ENCODE data around the gene RLF. TPM values are rescaled to one million over a fixed set of nuclear protein-coding genes. Genes with fewer than 3 reads are reported as not detected.
A peak's percentile ranks its signal among the peaks of the same experiment; 100 is the strongest.

RLF gene
- total RNA-seq, 4 donors from 2014 or later = 19.4 to 28.7 (median 27.9) TPM

GRCh38 chr1:40264354-40264781 is 103.2 kb downstream of the RLF start:
- Histone ChIP-seq H3K36me3 (peaks cover 0 to 61% of the 10 kb centered on the region in 2 donors), H3K4me3 (no peak overlapping the region), H3K27me3 (no peaks in the 10 kb centered on the region), H3K4me1 (peaks cover 4 to 97% (median 10%) of the 10 kb centered on the region in 3 donors), H3K9me3 (no peaks in the 10 kb centered on the region), H3K27ac (peak overlapping the region; percentile 26 to 81 (median 70))
- ATAC-seq = peak; percentile 20
- WGBS, 2 donors (ENCODE audit: low coverage in 1 of 2) = 38 to 54% methylated on average over 3 of the region's 3 CpGs
- TF ChIP-seq CTCF (IDR thresholded peaks at IDR 0.05) (no peak), POLR2AphosphoS5 (IDR thresholded peaks at IDR 0.05) (peak; percentile 71)

- Histone ChIP-seq H3K9me3 (no peaks in the 10 kb centered on the region), H3K4me3 (no peak overlapping the region), H3K36me3 (peaks cover 0 to 66% of the 10 kb centered on the region in 2 donors), H3K27ac (peak overlapping the region in 3 of 4 donors; percentile 4 to 81 (median 76)), H3K27me3 (no peaks in the 10 kb centered on the region), H3K4me1 (peaks cover 0 to 97% (median 10%) of the 10 kb centered on the region in 3 donors)
- ATAC-seq = no peak
- no peak for TF ChIP-seq EP300 (IDR thresholded peaks at IDR 0.05)
- TF ChIP-seq POLR2A (IDR thresholded peaks at IDR 0.05) = no peak
- TF ChIP-seq CTCF (IDR thresholded peaks at IDR 0.05) = no peak
- no peak for TF ChIP-seq POLR2AphosphoS5 (IDR thresholded peaks at IDR 0.05)
Observed at GRCh38 chr1:40265298-40265697, 104.1 kb downstream of the RLF start.

- H3K9me3 ChIP-seq = no peaks in the 10 kb centered on the region
- peak overlapping the region in 3 of 4 donors; percentile 45 to 81 (median 76) for H3K27ac ChIP-seq
- peaks cover 0 to 94% (median 10%) of the 10 kb centered on the region in 3 donors for H3K4me1 ChIP-seq
- no peaks in the 10 kb centered on the region for H3K27me3 ChIP-seq
- no peak for ATAC-seq
- peaks cover 0 to 66% of the 10 kb centered on the region in 2 donors for H3K36me3 ChIP-seq
- TF ChIP-seq POLR2A (IDR thresholded peaks at IDR 0.05) (no peak), EP300 (IDR thresholded peaks at IDR 0.05) (no peak), POLR2AphosphoS5 (IDR thresholded peaks at IDR 0.05) (no peak), CTCF (IDR thresholded peaks at IDR 0.05) (no peak)
- no peak overlapping the region for H3K4me3 ChIP-seq
Observed at GRCh38 chr1:40265919-40266318, 104.7 kb downstream of the RLF start.

- no peak for TF ChIP-seq EP300 (IDR thresholded peaks at IDR 0.05)
- TF ChIP-seq POLR2A (IDR thresholded peaks at IDR 0.05) = no peak
- no peak for TF ChIP-seq POLR2AphosphoS5 (IDR thresholded peaks at IDR 0.05)
- no peak for TF ChIP-seq CTCF (IDR thresholded peaks at IDR 0.05)
- peak overlapping the region; percentile 74 to 92 (median 78) for H3K27ac ChIP-seq
- H3K9me3 ChIP-seq = no peaks in the 10 kb centered on the region
- H3K4me3 ChIP-seq = no peak overlapping the region
- ATAC-seq = no peak
- H3K4me1 ChIP-seq = peaks cover 0 to 83% (median 10%) of the 10 kb centered on the region in 3 donors
- 78 to 90% methylated on average over 2 to 4 of the region's 6 CpGs for WGBS, 2 donors (ENCODE audit: low coverage in 1 of 2)
- H3K27me3 ChIP-seq = no peaks in the 10 kb centered on the region
- peaks cover 3 to 66% of the 10 kb centered on the region in 2 donors for H3K36me3 ChIP-seq
Observed at GRCh38 chr1:40266786-40267535, 105.8 kb downstream of the RLF start.

GRCh38 chr1:40267767-40268187 is 106.6 kb downstream of the RLF start:
- no peak for TF ChIP-seq EP300 (IDR thresholded peaks at IDR 0.05)
- TF ChIP-seq POLR2AphosphoS5 (IDR thresholded peaks at IDR 0.05) = peak; percentile 78
- peak overlapping the region; percentile 74 to 92 (median 78) for H3K27ac ChIP-seq
- 14 to 24% methylated on average over 2 of the region's 2 CpGs for WGBS, 2 donors (ENCODE audit: low coverage in 1 of 2)
- H3K36me3 ChIP-seq = peaks cover 6 to 66% of the 10 kb centered on the region in 2 donors
- H3K9me3 ChIP-seq = no peaks in the 10 kb centered on the region
- peak; percentile 83 for ATAC-seq
- no peaks in the 10 kb centered on the region for H3K27me3 ChIP-seq
- H3K4me3 ChIP-seq = no peak overlapping the region
- peaks cover 0 to 75% (median 10%) of the 10 kb centered on the region in 3 donors for H3K4me1 ChIP-seq
